ENCODE measurements around the gene DNMT3B.
A peak's percentile ranks its signal among the peaks of the same experiment; 100 is the strongest.
"Not testable (repeated sequence)": the region's sequence is repeated elsewhere in the genome, so short reads cannot be mapped to it uniquely, and the experiment has no call there.

The DNMT3B gene

GRCh38 chr20:32763202-32764004 is 1.2 kb downstream of the DNMT3B start:
- DNase-seq: no peak

- DNase-seq: no peak
Observed at GRCh38 chr20:32764005-32764960, 2.1 kb downstream of the DNMT3B start.

GRCh38 chr20:32765230-32765875 is 3.2 kb downstream of the DNMT3B start:
- DNase-seq: not testable (repeated sequence)

GRCh38 chr20:32767418-32768198 is 5.4 kb downstream of the DNMT3B start:
- DNase-seq: no peak

- no peak for DNase-seq
Observed at GRCh38 chr20:32772046-32772445, 9.9 kb downstream of the DNMT3B start.

GRCh38 chr20:32773223-32773622 is 11.0 kb downstream of the DNMT3B start:
- no peak for DNase-seq

- no peak for DNase-seq
Observed at GRCh38 chr20:32773855-32774254, 11.7 kb downstream of the DNMT3B start.

GRCh38 chr20:32775336-32775991 is 13.3 kb downstream of the DNMT3B start:
- no peak for DNase-seq

GRCh38 chr20:32777177-32777956 is 15.2 kb downstream of the DNMT3B start:
- no peak for DNase-seq

GRCh38 chr20:32779500-32780211 is 17.5 kb downstream of the DNMT3B start:
- DNase-seq: no peak

- no peak for DNase-seq
Observed at GRCh38 chr20:32780278-32780677, 18.1 kb downstream of the DNMT3B start.

GRCh38 chr20:32780749-32781655 is 18.8 kb downstream of the DNMT3B start:
- no peak for DNase-seq

GRCh38 chr20:32784369-32785080 is 22.3 kb downstream of the DNMT3B start:
- no peak for DNase-seq

- DNase-seq: no peak
Observed at GRCh38 chr20:32786059-32786760, 24.0 kb downstream of the DNMT3B start.

- no peak for DNase-seq
Observed at GRCh38 chr20:32787168-32787567, 25.0 kb downstream of the DNMT3B start.

GRCh38 chr20:32789896-32790750 is 27.9 kb downstream of the DNMT3B start:
- DNase-seq: peak; percentile 10

- DNase-seq: no peak
Observed at GRCh38 chr20:32790751-32791057, 28.5 kb downstream of the DNMT3B start.
